GM13976 (cell line): ENCODE results near the gene SGO1.

ENCODE experiments used
- DNase-seq: peaks from one replicate; pipeline ENCODE4 v3.0.0; 2012; ENCODE audit warnings: low spot score
- in situ Hi-C: fragments of 300-500 bp; cut with MboI; formaldehyde crosslinking; loops from one replicate; pipeline ENCODE4 v1.12.0; 2022; ENCODE audit warnings: low sequenced_read_pairs, mixed read lengths, inconsistent platforms; ENCODE audit not compliant: unreplicated experiment
- TF ChIP-seq, protein P1 (sequence below): IDR thresholded peaks from 2 replicates; pipeline ENCODE4 v1.5.1; 2012; ENCODE audit warnings: borderline replicate concordance, mild to moderate bottlenecking; ENCODE audit not compliant: insufficient read depth; ENCODE audit errors: extremely low read depth, missing control alignments, control extremely low read depth

The SGO1 gene

DNA sequence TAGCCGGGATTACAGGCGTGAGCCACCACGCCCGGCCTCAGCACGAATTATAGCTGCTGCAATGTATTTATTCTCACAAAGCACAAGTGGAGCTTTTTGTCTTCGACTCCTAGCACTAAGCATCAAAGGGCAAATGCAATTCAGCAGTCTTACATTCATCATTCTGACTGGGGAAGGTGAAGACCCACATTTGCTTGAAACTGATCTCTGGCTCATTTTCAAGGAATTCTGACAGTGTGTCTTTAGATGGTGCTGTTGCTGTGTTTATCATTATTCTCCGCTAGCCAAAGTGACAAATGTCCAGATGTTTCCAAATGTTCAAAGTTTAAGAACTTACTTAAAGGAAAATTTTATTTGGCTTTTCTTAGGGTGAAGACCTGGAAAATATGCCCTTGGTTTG is 55.9 kb downstream of the SGO1 start:
- TF ChIP-seq, protein P1, sequence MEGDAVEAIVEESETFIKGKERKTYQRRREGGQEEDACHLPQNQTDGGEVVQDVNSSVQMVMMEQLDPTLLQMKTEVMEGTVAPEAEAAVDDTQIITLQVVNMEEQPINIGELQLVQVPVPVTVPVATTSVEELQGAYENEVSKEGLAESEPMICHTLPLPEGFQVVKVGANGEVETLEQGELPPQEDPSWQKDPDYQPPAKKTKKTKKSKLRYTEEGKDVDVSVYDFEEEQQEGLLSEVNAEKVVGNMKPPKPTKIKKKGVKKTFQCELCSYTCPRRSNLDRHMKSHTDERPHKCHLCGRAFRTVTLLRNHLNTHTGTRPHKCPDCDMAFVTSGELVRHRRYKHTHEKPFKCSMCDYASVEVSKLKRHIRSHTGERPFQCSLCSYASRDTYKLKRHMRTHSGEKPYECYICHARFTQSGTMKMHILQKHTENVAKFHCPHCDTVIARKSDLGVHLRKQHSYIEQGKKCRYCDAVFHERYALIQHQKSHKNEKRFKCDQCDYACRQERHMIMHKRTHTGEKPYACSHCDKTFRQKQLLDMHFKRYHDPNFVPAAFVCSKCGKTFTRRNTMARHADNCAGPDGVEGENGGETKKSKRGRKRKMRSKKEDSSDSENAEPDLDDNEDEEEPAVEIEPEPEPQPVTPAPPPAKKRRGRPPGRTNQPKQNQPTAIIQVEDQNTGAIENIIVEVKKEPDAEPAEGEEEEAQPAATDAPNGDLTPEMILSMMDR: no peak
- in situ Hi-C loops: no loop called here
- DNase-seq: no peak

DNA sequence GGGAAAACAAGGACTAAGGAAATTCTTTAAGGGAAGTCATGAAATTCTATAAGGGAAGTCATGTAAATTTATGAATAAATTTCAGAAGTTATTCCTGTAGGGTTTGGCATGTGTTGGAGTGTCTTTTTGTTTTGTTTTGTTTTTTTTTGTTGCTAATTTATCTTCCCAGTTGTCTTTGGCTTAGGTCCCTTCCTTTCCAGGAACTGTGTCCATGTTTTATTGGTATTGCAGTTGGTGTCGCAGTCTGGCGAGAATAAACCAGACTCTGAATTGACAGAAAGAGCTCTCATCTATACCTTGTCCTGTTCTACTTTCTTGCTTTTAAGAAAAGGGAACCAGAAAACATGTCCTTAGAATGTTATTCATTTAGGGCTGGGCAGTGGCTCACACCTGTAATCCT is 57.6 kb downstream of the SGO1 start:
- TF ChIP-seq, protein P1: no peak
- DNase-seq: no peak
- in situ Hi-C loops: no loop called here

DNA sequence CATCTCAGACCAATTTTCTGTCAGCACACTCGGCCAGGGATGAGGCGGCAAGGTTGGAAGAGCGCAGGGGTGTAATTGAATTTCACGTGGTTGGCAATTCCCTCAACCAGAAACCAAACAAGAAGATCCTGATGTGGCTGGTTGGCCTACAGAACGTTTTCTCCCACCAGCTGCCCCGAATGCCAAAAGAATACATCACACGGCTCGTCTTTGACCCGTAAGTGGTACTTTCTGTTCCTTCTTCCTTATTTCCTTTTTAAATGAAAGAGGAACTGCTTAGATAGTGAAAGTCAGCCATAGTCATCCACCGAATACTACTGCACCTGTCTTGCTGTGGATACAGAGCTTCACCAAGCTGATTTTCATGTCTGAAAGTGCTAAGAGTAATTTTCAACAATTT is 60.1 kb downstream of the SGO1 start:
- TF ChIP-seq, protein P1: no peak
- in situ Hi-C loops: no loop called here
- peak; percentile 77 for DNase-seq

DNA sequence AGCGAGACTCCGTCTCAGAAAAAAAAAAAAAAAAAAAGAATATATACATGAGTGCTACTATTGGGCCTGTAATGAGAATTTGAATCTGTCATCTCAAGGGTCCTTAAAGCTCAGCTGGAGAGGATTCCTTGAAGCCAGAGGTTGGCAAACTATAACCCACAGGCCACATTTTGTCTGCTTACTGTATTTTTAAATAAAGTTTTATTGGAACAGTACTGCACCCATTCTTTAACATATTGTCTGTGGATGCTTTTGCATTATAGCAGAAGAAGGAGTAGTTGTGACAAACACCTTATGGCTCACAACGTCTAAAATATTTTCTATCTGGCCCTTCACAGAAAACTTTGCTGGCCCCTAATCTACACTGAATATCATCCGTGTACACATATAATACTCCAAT is 60.7 kb downstream of the SGO1 start:
- no peak for DNase-seq
- in situ Hi-C loops: no loop called here
- TF ChIP-seq, protein P1: no peak

DNA sequence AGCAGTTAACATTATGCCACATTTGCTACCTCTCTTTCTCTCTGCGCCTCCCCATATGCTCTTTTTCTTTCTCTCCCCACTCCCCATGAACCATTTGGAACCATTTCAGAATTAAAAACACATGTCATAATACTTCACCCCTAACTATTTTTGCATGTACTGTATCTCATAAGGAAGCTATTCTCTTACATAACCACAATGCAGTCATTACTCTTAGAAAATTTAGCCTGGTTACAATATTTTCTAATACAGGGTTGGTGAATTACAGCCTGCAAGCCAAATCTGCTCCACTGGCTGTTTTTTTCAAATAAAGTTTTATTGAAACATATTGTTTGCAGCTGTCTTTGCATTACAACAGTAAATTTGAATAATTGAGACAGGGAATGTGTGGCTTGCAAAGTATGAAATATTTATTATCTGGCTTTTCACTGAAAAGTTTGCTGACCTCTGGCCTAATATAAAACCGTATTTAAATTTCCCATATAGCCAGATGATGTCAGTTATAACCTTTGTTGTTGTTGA is 62.8 kb downstream of the SGO1 start:
- DNase-seq: no peak
- TF ChIP-seq, protein P1: no peak
- in situ Hi-C loops: no loop called here

DNA sequence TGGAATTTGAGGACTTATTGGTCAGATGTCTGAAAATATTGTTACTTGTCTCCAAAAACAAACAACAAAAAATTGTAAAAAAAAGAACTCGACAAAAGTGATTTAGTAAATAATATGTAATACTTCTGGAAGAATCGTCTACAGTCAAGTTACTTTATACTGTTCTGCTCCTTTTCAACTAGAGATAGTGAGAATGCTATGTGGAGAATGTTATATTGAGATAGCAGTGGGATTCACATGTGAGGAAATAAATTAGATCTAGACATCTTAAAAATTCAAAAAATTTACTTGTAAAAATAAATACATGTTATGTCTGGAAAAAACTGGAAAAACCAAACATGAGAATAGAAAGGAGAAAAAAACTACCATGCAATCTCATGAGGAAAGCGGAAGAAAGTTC is 64.9 kb downstream of the SGO1 start:
- in situ Hi-C loops: no loop called here
- TF ChIP-seq, protein P1: no peak
- no peak for DNase-seq
